Testis (tissue), 3 donors: ENCODE results near the gene PSMB10. TPM values are rescaled to one million over a fixed set of nuclear protein-coding genes. Genes with fewer than 3 reads are reported as not detected.

Experiments
- DNase-seq: peaks from one replicate; pipeline ENCODE4 v3.0.0-alpha.2; 2019
- H3K27ac ChIP-seq, 2 donors: fragments of 200-600 bp; sonication (generic); one replicate each; pipeline ENCODE4 v1.5.1; 2019
- H3K27me3 ChIP-seq: fragments of 200-600 bp; sonication (generic); one replicate; pipeline ENCODE4 v1.5.1; 2019
- H3K36me3 ChIP-seq: fragments of 200-600 bp; sonication (generic); one replicate; pipeline ENCODE4 v1.5.1; 2017; ENCODE audit warnings: low read depth; ENCODE audit errors: missing control alignments
- H3K4me1 ChIP-seq: fragments of 200-600 bp; sonication (generic); one replicate; pipeline ENCODE4 v1.5.1; 2019
- H3K4me3 ChIP-seq, 2 donors: fragments of 200-600 bp; sonication (generic); one replicate each; pipeline ENCODE4 v1.5.1; 2017 to 2019
- H3K9me3 ChIP-seq: fragments of 200-600 bp; sonication (generic); one replicate; pipeline ENCODE4 v1.5.1; 2017
- CTCF ChIP-seq, 3 experiments: fragments of 450-650 bp in 2 of 3; fragments of 200-600 bp in 1 of 3; sonication (generic) in 1 of 3; IDR thresholded peaks; one replicate each; pipeline ENCODE4 v1.5.1; 2016 to 2019; ENCODE audit warnings: antibody characterized with exemption in 3 of 3, mild to moderate bottlenecking in 2 of 3, moderate library complexity in 1 of 3
- POLR2A ChIP-seq: fragments of 450-650 bp; IDR thresholded peaks from one replicate; pipeline ENCODE4 v1.6.1; 2017; ENCODE audit warnings: antibody characterized with exemption, mild to moderate bottlenecking, moderate library complexity
- WGBS, 2 donors: methylation state at CpG; one replicate each; pipeline ENCODE4 v1.1.5; 2018; 5-methylcytosine and 5-hydroxymethylcytosine counted together
- intact Hi-C: fragments of 100-400 bp; cut with DNase I; formaldehyde crosslinking; loops from one replicate; pipeline ENCODE4 v1.15.1; 2023; ENCODE audit warnings: low total_unique reads
- polyA plus RNA-seq: library from polyadenylated mRNA; stranded (reverse); fragments of 350-450 nt; fragmentation: Illumina TruSeq; extraction: RNeasy Lipid Tissue Mini Kit (QIAGEN cat#74804); gene quantifications from one replicate; pipeline ENCODE4 v1.2.3, GENCODE V29; 2014; ENCODE audit warnings: low read depth, low replicate concordance; ENCODE audit not compliant: insufficient read depth
- total RNA-seq, 2 donors: library from RNA; depleted of rRNA; stranded (reverse); fragments of >200 nt; gene quantifications; one replicate each; pipeline ENCODE4 v1.2.3, GENCODE V29; 2016

PSMB10 gene
- total and polyA plus RNA-seq, 3 donors from 2014 or later = 13.2 to 49.1 (median 14.2) TPM

DNA sequence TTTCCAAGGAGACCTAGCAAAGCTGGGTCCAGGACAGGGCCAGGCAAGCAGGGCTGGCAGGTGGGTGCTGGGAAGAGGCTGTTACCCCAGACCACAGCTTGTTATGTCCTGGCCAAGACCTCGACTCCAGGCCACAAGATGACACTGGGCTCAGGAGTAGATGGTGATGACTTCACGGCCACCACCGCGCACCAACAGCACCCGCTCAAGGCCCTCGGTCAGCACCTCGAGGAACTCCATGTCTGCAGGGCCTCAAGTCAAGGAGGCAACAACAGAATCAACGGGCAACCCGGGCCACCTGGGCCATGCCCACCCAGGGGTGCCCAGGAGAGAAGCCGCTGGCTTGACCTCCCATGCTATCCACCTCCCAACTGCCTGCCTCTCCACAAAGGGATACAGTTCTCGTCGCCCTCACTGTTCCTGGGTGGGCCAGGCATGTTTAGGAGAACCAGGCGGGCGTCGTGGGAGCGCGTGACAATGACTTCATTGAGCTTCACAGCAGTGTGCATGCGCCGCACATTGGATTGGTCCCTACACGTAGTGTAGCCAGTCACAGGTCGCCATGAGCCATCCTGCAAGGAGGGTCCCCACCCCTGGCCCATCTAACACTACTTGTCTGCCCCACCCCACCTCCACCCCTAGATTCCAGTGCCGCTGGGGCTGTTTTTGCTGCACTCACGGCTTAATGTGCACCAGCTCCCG lies 8.2 kb upstream of the PSMB10 start:
- peak overlapping the region; percentile 42 to 60 for H3K27ac ChIP-seq
- no peak overlapping the region for H3K4me3 ChIP-seq
- no peaks in the 10 kb centered on the region for H3K36me3 ChIP-seq
- TF ChIP-seq POLR2A (no peak), CTCF (IDR thresholded peaks at IDR 0.05) (no peak)
- no peaks in the 10 kb centered on the region for H3K27me3 ChIP-seq
- no peaks in the 10 kb centered on the region for H3K9me3 ChIP-seq
- 96% methylated on average over 8 to 24 of the region's 24 CpGs for whole genome bisulfite sequencing, 2 donors
- intact Hi-C loops = no loop called here
- H3K4me1 ChIP-seq = peaks cover 15% of the 10 kb centered on the region
- DNase-seq = no peak

DNA sequence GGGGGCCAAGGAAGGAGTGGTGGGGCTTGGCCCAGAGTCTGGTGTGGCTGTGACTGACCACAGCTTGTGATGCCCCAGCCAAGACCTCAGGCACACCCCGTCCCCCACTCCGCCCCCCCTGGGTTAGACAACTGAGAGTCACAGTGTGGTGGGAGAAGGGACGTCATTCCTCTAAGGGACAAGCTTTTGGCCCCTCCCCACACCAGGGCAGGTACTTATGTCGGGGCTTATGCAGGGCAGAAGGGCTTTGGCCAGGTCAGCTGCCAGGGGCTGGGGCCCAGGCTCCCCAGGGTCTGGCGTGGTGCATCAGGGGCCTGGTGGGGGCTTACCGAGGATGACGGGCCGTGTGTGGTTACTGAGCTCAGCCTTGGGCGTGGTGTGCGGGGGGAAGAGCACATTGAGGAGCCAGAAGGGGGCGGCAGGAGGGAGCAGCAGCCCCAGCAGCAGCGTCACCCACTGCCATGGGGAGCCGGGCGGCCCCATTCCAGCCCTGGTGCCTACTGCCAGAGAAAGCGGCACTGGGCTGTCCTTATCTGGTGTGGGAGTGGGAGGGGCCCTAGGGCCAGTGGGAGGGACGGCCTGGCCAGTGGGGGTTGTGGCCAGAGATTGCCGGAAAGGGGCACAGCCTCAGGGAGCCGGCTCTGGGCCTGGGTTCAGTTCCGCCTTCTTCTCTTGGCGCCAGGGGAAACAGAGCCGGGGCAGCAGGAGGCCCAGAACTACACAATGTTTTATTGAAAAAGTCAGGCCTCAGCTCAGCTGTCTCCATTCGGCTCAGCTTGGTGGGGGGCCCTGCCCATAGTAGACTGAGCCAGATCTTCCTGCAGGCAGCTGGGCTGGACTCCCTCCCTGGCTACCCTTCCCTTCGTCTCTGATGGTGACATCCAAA lies 7.2 kb upstream of the PSMB10 start, which contains the start of gene LCAT:
Gene LCAT (minus strand): TSS at position 502 of the 886 bp plus-strand sequence. CDS start 19 bp downstream, at position 483.
- intact Hi-C loops = no loop called here
- 36 to 40% methylated on average over 9 to 23 of the region's 23 CpGs for WGBS, 2 donors
- no peaks in the 10 kb centered on the region for H3K36me3 ChIP-seq
- no peaks in the 10 kb centered on the region for H3K27me3 ChIP-seq
- H3K4me3 ChIP-seq = no peak within 1 kb of the TSS
- peak within 1 kb of the TSS; percentile 42 to 60 for H3K27ac ChIP-seq
- H3K4me1 ChIP-seq = peaks cover 15% of the 10 kb centered on the region
- peak; percentile 81 for DNase-seq
- TF ChIP-seq POLR2A (no peak), CTCF (IDR thresholded peaks at IDR 0.05) (no peak)
- H3K9me3 ChIP-seq = no peaks in the 10 kb centered on the region

DNA sequence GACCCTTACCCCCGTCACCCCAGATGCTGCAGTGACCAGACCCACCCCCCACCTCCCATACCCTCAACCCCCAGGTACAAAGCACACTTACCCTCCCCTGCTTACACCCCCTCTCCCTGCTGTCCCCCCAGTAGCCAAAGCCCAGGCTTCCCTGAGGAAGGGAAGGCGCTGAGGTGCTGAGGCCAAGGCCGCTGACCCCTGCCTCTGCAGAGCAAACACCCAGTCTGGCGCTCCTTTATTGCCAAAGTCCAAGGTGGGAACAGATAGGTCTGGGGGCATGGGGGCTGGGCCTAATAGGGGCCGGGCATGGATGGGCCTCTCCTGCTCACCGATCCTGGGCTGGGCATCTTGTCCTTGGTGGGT lies 6.6 kb upstream of the PSMB10 start:
- Histone ChIP-seq H3K9me3 (no peaks in the 10 kb centered on the region), H3K27ac (peak overlapping the region; percentile 42 to 60), H3K27me3 (no peaks in the 10 kb centered on the region), H3K4me3 (no peak overlapping the region), H3K36me3 (no peaks in the 10 kb centered on the region), H3K4me1 (peaks cover 15% of the 10 kb centered on the region)
- TF ChIP-seq POLR2A (no peak), CTCF (IDR thresholded peaks at IDR 0.05) (no peak)
- 66 to 88% methylated on average over 1 to 6 of the region's 6 CpGs for WGBS, 2 donors
- DNase-seq = no peak
- intact Hi-C loops = no loop called here

DNA sequence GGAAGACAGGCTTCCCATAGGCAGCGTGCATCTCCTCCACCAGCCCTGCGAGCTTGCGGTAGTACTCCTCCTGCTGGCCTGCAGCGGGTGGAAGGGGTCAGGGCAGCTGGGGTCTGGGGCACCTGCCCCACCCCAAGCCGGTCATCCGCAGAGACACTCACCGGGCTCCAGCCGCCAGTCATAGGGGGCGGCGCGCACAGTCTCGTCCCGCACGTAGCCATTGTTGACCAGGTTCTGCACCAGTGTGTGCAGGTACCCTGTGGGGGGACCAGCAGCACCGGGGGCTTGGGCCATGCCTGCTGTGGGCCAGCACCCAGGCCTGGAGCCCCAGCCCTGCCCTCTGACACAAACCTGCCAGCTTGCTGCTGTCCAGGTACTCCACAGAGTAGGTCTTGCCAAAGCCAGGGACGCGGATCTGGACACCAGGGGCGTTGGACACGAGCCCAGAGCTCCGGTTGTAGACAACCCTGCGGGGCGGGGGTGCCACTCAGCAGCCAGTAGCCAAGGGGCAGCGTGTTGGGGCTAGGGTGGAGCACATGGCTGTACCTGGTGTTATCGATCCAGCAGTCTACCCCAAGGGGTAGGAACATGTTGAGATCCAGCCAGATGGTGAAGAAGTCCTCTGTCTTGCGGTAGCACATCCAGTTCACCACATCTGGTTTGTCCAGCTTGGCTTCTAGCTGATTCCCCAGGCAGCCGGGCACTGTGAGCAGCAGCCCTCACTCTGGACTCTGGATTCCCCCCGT lies 6.0 kb upstream of the PSMB10 start:
- Histone ChIP-seq H3K27ac (peak overlapping the region; percentile 42 to 60), H3K27me3 (no peaks in the 10 kb centered on the region), H3K4me3 (no peak overlapping the region), H3K9me3 (no peaks in the 10 kb centered on the region), H3K36me3 (no peaks in the 10 kb centered on the region), H3K4me1 (peaks cover 15% of the 10 kb centered on the region)
- intact Hi-C loops = no loop called here
- WGBS, 2 donors = 85 to 95% methylated on average over 4 to 27 of the region's 27 CpGs
- no peak for TF ChIP-seq POLR2A
- DNase-seq = no peak

DNA sequence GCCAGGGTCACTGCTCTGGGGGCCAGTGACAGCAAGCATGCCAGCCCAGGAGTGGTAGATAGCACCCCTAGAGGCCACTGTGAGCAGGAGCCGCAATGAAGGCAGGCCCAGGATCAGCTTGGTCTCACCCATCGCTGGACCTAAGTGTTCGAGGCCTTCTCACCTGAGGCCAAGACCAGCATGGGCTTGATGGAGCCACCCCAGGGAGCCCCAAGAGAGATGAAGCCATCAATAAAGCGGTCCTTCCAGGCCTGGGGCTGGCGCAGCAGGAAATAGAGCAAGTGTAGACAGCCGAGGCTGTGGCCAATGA lies 5.5 kb upstream of the PSMB10 start:
- peak; percentile 46 for DNase-seq
- H3K9me3 ChIP-seq = no peaks in the 10 kb centered on the region
- H3K4me1 ChIP-seq = peaks cover 17% of the 10 kb centered on the region
- no peak overlapping the region for H3K27ac ChIP-seq
- no peak for TF ChIP-seq POLR2A
- TF ChIP-seq CTCF (IDR thresholded peaks at IDR 0.05) = peak; percentile 46 to 57 (median 51)
- WGBS, 2 donors = 80% methylated on average over 6 of the region's 6 CpGs; no CpG with 5 or more reads in 1 of the 2 donors
- H3K36me3 ChIP-seq = no peaks in the 10 kb centered on the region
- no peak overlapping the region for H3K4me3 ChIP-seq
- H3K27me3 ChIP-seq = no peaks in the 10 kb centered on the region
- intact Hi-C loops = no loop called here
